ENCODE results near the gene NTM.

The NTM gene

DNA sequence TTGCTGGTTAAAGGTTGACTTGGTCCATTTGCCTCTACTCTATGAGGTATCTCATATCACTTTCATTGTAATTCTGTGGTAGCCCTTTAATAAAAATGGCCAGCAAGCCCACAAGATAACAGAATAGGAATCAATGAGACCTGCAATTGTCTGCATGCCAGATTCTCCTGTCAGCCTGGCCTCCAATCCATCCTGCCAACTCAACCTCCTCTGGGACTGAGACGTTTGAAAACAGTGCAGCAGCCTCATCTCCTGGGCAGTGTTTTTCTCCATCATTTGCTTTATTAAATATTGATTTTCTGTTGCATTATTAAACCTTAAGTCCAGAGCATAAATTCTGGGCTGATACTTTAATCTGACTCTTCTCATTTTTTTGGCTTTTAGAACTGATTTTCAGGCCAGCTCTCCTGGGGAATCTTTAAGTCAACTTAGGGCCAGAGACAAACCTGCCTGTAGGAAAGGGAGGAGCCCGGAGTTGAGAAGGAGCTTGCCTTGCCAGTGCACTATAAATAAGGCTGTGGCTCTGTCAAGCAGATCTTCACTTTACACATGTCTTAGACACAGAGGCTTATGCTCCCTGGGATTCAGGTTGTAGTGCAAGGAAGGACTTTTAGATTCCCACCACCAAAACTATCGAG, 798.0 kb downstream of the NTM start:
- no peak for TF ChIP-seq CTCF (IDR thresholded peaks at IDR 0.05; ENCODE audit: low read depth, low read length)
- DNase-seq (ENCODE audit: extremely low read depth, low read depth) = no peak

- no peak for TF ChIP-seq CTCF (IDR thresholded peaks at IDR 0.05; ENCODE audit: low read depth, low read length)
These were observed 800.6 kb downstream of the NTM start for GRCh38 chr11:132171031-132171430.

DNA sequence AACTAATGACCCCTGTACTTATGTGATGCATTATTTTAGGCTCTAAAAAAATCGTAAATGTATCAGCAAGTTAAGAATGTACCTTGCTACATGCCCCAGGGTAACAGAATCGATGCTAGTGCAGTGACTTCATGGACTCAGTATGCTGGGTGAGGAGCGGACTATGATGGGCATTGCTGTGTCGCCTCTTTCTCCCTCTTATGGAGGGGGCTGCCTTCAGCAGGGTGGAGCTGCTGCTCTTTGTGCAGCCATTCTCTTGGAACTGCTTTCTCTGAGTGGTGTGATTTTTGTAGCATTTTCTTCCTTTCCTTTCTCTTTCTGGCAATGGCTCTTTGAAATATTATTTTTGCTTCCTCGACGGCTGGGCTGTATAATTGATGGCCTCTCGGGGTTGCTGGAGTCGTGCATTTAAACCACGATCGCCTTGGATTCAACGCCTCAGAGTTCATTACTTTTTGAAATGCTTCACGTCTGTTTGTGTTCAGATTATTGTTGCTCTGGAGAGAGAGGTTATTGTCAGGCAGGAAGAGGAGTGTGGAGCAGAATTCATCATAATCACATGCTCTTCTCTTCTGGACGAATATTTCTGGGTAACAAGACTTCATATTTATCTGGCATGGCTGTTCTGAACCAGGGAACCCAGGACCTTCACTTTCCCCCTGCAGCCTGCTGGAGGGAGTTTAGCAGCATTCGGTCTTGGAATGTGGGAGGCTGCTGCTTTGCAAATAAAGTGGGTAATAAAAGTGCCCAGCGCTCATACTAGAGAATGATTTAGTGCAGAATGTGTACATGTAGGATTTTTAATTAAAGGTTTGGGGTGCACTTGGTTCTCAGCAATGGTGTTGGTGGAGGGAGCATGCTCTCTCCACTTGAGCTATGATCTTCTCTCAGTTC, 804.2 kb downstream of the NTM start:
- DNase-seq (ENCODE audit: extremely low read depth, low read depth) = no peak
- no peak for TF ChIP-seq CTCF (IDR thresholded peaks at IDR 0.05; ENCODE audit: low read depth, low read length)

More at GRCh38 chr11:132171031-132171430, 800.6 kb downstream of the NTM start:
- DNase-seq (ENCODE audit: extremely low read depth, low read depth) = no peak

GRCh38 chr11:132177106-132177505, 806.7 kb downstream of the NTM start:
- no peak for TF ChIP-seq CTCF (IDR thresholded peaks at IDR 0.05; ENCODE audit: low read depth, low read length)
- no peak for DNase-seq (ENCODE audit: extremely low read depth, low read depth)

GRCh38 chr11:132184079-132184478, 813.7 kb downstream of the NTM start:
- TF ChIP-seq CTCF (IDR thresholded peaks at IDR 0.05; ENCODE audit: low read depth, low read length) = no peak
- no peak for DNase-seq (ENCODE audit: extremely low read depth, low read depth)

GRCh38 chr11:132185726-132186592, 815.5 kb downstream of the NTM start:
- DNase-seq (ENCODE audit: extremely low read depth, low read depth) = no peak
- no peak for TF ChIP-seq CTCF (IDR thresholded peaks at IDR 0.05; ENCODE audit: low read depth, low read length)

Data from AG09319 (cell line).